Mucosa of gallbladder (tissue), 1 donor: Measurements from ENCODE around the gene SLC35F1. TPM values are rescaled to one million over a fixed set of nuclear protein-coding genes. Genes with fewer than 3 reads are reported as not detected.

ENCODE experiments used
- DNase-seq: peaks from one replicate; pipeline ENCODE4 v3.0.0-alpha.2; 2020; ENCODE audit warnings: low spot score
- total RNA-seq: library from RNA; stranded (reverse); gene quantifications from one replicate; pipeline ENCODE4 v1.2.1, GENCODE V29; 2021
- donor health status: DM: no; HTN: no; CAD: no.

The SLC35F1 gene
- total RNA-seq, 1 donor from 2014 or later: 1.1 TPM

DNA sequence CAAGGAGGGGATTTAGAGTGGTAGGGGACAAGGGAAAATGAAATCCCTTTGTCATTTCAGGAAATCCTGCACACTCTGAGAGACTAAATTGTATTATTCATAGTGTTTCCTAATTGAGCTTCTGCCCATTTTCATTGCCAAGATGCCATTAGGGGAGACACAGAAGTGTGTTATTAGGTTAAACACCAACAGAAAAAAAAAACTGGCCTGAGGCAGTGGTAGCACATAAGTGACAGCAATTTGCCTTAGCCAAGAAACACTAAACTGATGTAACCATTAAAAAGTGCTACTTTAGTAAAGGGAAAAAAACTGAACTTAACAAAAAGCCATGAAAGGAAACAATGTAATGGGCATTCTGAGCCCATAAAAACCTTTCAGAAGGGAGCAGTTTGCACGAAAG lies 370.6 kb downstream of the SLC35F1 start:
- no peak for DNase-seq

DNA sequence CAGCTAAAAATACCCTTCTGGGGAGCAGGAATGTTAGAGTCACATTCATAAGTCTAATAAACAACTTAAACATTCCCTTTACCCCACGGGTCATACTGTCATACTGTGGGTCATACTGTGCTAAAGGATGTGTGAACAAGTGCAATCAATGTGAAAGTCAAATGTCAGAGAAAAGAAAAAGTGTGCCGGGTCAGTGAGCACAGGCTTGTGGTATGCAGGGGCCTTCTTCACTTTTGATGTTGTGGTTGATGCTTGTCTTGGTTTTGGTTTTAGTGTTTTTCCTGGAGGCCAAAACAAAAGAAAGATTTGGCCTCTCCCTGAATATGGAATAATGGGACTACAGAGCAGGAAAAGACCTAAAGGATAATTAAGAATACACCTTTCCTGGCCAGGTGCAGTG lies 373.1 kb downstream of the SLC35F1 start:
- no peak for DNase-seq

DNA sequence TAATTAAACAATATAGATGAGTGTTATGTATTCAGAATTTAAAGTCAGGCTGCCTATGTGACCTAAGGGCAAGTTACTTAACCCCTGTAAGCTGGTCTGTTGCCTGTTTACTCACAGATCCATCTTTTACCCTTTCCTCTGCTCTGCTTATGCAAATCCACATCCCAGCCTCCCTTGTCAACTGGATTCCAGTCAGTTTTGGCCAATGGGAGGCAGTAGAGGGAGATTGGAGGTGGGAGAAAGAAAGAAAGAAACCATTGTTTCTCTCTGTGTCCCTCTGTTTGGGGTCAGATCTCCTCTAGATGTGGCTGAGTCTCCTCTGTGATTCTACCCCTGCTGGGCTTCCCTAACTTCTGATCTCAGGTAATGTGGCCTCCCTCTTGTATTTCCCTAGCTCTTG lies 374.2 kb downstream of the SLC35F1 start:
- DNase-seq: no peak

DNA sequence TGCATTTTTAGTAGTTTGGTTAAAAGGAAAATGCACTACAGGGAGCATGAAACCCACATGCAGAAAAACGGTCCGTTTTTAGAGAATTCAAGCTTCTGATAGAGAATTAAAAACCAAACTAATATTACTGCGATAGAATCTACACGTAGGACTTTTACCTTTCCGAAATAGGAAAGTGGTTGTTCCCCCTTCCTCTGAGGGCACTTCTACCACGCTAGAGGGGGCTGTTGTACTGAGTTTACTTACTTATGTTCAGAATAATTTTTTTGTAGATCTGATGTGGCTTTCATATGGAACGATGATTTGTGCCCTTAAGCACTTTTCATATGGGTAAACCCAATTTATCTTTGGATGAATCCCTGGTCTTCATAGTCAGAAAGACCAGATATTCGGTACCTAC lies 376.7 kb downstream of the SLC35F1 start:
- peak; percentile 46 for DNase-seq

DNA sequence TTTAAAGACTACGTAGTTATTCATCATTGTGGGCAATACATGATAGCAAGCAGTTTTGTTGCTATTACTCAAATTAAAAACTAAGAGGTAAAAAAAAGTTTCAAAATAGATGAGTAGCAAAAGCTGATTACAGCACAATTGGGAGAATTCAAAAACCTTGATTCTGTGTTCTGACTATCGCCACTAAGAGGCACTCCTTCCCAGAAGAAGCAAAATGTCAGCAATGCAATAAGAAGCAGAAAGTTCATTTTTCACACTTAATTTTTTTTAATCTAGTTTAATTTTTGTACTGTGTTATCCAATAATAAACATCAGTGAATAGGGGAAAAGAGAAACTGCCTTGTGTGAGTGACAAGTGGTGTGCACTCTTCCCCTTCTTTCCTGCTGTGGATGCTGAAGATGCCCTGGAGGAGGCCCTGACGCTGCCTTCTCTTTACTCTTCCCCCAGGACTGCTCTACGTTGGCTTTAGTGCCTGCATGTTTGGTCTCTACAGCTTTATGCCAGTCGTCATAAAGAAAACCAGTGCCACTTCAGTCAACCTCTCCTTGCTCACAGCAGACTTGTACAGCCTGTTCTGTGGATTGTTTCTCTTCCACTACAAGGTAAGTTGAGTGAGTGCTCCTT lies 377.8 kb downstream of the SLC35F1 start:
- DNase-seq: no peak

DNA sequence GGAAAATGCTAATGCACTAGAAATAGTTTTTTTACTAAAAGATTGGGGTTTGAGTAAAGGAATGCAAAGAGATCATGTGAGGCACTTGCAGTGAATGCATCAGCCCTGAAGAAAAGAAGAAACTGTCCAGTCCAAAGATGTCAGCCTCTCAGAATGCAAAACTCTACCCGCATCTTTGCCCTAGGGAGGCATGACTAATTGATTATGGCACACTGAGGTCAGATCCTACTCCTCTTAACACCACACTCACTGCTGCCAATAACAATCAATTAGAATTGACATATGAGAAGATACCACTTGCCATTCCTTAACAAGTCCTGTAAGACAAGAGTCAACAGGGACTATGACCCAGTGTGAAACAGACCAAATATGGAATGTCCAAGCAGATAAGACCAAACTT lies 378.7 kb downstream of the SLC35F1 start:
- DNase-seq: no peak

DNA sequence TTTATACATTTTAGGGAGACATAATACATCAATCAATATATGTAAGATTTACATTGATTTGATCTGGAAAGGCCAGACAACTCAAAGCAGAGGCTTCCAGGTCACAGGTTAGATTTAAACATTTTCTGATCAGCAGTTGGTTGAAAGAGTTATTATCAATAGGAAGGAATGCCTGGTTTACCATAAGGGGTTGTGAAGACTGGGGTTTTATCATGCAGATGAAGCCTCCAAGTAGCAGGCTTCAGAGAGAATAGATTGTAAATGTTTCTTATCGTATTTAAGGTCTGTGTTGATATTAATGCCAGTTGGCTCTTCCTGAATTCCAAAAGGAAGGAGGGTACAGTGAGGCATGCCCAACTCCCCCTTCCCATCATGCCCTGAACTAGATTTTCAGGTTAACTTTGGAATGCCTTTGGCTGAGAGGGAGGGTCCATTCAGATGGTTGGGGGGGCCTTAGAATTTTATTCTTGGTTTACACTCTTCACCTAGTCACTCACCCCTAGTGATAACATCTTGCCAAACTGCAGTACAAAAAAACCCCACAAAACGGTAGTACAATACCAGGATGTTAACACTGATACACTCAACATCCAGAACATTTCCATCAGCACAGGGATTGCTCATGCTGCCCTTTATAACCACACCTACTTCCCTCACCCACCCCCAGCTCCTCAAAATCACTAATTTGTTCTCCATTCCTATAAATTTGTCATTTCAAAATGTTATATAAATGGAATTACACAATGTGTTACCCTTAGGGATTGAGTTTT lies 381.5 kb downstream of the SLC35F1 start:
- DNase-seq: no peak

DNA sequence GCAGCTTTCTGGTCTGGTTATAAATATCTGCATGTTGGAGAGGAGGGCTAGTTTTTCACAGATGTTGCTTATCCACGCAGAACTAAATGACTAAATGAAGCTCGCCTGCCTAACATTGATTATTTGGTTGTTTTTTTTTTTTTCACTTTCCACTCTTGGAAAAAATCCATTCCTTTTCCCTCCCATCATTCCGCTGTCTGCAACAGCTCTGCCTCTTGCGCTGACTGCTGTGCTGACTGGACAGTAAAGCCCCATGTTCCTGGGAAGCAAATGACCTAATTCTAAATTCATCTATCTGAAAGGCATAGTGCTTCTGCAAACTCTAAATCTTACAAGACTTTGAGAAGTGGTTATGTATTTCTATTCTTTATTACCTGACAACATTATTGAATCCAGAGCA lies 385.5 kb downstream of the SLC35F1 start:
- no peak for DNase-seq

DNA sequence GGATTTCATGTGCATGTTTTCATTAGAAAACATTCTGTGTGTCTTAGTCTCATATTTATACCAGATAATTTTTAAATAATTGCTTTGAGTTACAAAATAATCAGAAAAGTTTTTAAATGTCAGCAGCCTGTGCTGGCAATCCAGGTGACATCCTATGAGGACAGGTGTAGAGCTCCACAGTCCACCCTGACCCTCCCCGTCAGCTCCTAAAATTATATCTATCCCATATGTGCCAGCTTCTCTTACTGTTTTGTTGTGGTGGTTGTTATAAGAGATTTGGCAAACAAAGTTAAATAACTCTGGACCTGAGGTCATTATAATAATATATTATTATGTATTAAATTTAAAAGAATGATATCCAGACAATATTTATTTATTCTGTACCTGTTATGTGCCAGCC lies 387.8 kb downstream of the SLC35F1 start:
- no peak for DNase-seq

DNA sequence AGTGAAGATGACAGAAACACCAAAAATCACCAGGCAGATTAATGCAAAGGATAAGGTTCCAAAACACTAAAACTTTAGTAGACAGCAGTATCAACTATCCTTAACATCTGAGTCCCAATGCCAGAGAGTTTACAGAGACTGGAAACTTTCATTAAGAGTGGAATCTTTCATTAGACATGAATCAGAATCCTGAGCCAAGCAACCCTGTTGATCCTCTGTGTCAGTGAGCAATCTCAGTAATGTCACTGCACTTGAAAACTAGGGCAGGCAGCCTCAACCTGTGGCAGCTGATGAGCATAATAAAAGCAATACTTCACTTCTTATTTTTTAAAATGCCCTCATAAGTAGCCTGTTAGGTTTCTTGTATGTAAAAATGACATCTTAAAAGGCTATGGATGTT lies 388.3 kb downstream of the SLC35F1 start:
- no peak for DNase-seq

DNA sequence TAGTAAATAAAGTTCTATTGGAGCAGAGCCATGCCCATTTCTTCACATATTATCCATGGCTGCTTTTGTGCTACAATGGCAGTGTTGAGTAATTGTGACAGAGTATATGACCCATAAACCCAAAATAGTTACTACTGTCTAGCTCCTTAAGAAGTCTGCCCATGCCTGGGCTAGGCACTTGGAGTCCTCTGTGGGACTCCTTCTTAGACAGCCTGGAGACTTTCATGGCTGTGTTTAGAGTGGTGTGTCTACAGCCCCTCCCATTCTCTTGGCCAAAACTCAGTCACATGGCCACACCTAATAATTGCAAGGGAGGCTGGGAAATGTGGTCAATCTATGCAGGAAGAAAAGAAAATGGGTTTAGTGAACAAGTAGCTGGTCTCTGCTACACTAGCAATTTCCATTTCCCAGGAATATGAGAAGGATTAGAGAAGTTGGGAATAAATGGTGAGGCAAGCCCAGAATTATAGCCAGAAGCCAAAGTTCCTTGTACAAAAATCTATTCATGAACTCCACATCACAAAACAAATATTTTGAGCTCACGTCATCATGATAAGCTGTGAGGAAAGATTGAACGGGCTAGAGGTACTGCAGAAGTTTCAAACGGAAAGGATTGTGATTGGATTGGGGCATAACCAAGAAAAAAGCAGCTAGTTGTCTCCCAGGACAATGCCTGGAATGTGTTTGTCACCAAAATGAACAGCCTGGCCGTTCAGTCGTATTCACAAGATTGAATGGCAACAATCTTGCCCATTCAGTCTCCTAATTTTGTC lies 389.3 kb downstream of the SLC35F1 start:
- no peak for DNase-seq

DNA sequence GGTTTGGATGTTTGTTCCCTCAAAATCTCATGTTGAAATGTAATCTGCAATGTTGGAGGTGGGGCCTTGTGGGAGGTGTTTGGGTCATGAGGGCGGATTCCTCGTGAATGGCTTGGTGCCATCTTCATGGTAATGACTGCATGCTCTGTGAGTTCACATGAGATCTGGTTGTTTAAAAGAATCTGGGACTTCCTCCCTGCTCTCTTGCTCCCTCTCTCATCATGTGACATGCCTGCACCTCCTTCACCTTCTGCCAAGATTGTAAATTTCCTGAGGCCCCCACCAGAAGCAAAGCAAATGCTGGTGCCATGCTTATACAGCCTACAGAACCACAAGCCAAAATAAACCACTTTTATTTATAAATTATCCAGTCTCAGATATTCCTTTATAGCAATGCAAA lies 390.8 kb downstream of the SLC35F1 start:
- DNase-seq: no peak

DNA sequence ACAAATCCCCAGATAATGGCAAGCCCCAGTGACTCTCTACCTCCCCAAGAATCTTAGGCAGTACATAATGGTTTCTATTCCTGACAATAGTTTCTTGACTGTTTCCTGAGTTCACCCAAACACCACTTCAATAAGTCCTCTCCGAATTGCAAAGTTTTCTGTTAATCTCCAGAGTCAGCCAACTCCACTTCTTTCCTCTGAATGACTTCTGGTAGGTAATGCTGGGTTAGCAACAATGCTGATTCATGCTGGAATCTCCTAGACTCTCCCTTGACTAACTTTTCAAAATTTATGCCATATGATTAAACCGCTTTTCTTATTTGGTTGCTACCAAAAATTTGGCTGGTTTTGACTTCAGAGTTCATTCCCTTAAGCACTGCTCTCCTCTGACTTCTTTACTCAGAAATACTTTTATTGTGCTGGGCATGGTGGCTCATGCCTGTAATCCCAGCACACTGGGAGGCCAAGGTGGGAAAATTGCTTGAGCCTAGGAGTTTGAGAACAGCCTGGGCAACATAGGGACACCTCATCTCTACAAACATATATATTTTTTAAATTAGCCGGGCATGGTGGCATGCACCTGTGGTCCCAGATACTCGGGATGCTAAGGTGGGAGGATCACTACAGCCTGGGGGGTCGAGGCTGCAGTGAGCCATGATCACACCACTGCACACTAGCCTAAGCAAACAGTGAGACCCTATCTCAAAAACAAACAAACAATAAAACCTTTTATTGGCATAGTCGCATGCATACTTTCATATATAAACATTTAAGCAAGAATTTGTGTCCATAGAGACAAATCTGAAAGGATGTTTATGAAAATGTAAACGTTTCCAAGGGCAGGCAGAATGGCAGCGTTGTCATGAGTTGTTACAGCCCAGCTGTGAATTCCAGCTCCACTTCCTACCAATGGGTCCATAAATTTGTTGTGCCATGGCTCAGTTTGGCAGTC lies 391.7 kb downstream of the SLC35F1 start:
- no peak for DNase-seq

DNA sequence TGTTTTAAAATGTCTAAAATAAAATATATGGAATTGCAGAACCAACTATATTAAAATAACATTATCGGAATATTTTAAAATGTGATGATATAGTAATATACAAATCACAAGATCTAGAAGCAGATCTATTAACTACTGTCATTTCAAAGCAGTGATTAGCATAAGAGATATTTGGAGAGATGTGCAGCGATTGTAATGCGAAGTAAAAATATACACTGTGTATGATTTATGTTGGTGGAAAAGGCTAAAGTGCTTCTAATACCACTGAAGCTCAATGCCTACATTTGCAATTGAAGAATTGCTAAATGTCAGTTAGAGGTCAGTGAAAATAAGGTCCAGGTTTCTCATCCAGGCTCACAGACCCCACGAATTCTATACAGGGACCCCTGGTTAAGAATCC lies 392.4 kb downstream of the SLC35F1 start:
- DNase-seq: no peak

DNA sequence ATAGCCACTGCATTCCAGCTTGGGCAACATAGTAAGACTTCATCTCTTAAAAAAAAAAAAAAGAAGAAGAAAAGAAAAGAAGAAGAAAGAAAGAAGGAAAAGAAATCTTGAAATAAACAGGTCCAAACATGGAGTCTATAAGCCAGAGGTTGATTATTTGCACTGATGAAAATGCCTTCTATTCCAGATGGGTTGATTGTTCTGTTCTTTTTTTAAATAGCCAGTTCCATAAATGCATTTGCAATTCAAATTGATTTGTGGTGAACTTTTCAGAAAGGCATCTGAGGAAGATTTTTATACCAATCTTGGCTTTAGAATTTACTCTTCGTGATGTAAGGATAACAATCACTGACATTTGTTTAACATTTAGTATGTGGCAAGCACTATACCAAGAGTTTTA lies 397.3 kb downstream of the SLC35F1 start:
- DNase-seq: no peak

DNA sequence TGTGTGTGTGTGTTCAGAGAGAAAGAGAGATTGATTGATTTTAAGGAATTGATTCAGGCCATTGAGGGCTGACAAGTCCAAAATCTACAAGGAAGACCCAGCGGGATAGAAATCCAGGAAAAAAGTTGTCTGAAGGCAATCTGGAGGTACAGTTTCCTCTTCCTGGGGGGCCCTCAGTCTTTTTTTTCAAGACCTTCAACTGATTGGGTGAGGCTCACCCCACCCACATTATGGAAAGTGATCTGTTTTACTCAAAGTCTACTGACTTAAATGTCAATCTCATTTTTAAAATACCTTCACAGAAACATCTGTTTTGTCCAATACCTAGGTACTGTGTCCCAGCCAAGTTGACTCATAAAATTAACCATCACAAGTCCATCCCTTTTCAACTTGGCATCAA lies 398.0 kb downstream of the SLC35F1 start:
- no peak for DNase-seq

DNA sequence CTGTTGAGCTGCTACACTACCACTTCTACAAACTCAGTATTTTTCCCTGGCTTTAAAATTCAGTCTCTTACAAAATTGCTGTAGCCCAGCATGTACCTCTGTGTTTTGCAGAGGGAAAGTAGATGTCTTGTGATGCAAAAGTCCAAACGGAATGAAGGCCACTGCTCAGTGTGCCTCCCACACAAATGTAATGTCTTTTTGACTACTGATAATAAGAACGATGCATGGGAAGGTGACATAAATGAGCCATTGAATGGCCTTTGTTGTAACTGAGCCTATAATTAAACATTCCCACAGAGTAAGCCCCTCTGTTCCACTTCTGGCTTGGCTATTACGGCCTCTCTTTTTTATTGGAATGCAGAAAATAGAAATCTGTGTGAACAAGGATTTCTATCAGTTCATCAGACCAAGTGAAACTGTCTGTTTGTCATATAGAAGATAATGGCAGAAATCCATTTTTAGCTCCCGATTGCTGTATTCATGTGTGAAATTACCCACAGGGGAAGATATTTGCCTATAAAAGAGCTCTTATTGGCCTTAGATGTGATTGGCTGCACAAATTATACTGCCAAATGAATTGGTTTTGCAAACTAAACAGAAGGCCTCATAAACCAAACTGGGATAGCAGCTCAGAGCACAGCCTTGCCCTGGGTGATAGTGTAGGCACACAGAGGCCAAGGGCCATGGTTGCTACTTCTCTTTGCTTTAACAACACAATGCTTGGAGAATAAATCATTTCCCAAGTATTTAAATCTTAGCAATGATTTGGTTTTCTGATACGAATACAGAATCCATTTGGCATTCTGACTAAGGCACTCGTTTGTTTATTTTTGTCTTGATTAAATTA lies 399.6 kb downstream of the SLC35F1 start:
- DNase-seq: no peak

DNA sequence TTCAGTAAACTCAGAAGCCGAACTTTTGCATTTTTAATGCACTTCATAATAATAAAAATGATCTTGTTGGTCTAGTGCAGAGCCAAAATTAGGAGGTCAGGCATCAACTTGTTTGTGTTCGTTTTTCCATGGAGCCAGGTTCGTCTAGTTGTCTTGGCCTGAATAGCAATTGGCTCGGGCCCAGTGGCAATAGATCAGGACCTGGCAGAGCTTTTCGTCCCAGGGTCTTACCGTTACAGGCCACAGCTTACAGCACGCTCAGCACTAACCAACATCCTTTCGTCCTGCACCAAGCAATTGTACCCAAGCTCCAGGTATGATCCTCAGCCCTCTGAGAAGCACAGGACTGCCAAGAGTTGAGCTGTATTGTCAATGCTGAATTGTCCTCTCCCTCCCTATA lies 400.5 kb downstream of the SLC35F1 start:
- no peak for DNase-seq

DNA sequence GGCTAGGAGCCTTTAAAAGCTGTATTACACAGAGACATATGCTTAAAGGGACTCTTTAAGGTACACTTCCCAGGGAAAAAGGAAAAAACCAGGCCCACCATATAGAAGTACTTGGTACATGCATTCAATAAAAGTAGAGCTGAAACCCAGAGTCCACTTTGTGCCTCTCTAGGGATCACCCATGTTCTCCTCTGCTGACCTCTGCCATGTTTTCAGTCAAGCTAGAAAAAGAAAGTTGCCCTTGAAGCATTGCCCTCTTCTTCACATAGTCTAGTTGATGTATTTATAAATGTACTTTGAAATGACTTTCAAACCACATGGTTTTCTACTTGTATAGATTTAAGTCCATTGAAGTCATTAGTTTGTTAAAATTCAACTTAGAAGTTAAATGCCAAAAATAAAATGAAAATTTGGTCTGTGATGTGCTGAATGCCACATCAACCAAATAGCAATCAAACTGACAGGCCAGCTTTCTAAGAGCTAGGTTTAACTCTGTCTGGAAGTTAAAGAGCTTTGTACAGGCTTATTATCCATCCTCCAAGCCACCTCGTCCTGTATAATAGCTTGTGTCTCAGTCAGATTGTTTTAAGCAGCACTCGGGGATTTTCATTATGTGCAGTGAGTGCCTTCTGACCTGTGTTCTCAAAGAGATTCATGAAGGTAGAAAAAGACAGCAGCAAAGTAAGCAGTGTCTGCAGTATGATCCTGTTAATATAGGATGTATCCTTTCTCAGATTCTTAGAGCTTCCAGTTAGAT lies 402.5 kb downstream of the SLC35F1 start:
- DNase-seq: no peak

DNA sequence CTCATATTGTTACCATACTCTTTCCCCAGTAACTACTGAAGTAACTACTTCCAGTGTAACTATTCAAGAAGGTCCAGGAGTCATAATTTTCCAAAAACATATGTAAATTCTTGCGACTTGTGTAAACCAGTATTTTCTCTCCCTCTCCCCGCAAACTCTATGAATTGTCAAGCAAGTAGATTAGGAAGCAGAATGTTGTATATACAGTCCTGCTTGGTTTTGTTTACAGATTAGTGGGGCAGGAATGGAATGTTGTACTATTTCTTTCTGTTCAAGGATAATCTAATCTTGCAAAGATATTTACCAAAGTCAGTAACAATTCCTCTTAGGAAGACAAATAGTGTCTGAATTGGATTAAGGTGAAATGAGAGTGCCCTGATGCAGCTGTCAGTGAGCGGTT lies 406.1 kb downstream of the SLC35F1 start:
- DNase-seq: no peak
